HG02943 (cell line): ENCODE results near the gene SELENOV.

Experiments used
- ATAC-seq: cut with Tn5 transposase; IDR thresholded peaks from one replicate; pipeline ENCODE4 v1.9.1; 2021; ENCODE audit warnings: mild to moderate bottlenecking, low read depth, moderate library complexity; ENCODE audit not compliant: unreplicated experiment

The SELENOV gene

GRCh38 chr19:39492788-39493187, 22.2 kb upstream of the SELENOV start:
- no peak for ATAC-seq

DNA sequence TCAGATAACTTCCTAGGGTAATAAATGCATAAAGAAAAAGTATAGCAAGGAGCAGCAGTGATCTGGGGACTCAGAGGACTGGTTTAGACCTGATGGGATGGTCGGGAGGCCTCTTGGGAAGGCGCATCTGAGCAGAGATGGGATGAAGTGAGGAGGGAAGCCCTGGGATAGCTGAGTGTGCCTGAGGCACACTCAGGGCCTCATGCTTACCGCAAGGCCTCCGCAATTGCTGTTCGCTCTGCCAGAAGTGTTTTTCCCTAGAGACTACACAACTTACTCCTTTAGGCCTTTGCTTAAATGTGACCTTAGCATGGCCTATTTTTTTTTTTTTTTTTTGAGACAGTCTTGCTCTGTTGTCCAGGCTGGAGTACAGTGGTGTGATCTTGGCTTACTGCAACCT, 20.3 kb upstream of the SELENOV start:
- no peak for ATAC-seq

DNA sequence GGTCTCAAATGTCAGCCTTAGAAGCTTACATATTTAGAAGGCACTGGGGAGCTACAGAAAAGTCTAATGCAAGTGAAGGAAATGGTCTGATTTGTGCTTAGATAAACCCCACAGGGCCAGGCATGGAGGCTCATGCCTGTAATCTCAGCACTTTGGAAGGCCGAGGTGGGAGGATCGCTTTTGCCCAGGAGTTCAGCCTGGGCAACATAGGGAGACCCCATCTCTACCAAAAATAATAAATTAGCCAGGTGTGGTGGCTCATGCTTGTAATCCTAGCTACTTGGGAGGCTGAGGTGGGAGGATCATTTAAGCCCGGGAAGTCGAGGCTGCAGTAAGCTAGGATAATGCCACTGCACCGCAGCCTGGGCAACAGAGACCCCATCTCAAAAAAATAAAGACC, 18.9 kb upstream of the SELENOV start:
- ATAC-seq: no peak

GRCh38 chr19:39497701-39497995, 17.3 kb upstream of the SELENOV start:
- ATAC-seq: no peak

DNA sequence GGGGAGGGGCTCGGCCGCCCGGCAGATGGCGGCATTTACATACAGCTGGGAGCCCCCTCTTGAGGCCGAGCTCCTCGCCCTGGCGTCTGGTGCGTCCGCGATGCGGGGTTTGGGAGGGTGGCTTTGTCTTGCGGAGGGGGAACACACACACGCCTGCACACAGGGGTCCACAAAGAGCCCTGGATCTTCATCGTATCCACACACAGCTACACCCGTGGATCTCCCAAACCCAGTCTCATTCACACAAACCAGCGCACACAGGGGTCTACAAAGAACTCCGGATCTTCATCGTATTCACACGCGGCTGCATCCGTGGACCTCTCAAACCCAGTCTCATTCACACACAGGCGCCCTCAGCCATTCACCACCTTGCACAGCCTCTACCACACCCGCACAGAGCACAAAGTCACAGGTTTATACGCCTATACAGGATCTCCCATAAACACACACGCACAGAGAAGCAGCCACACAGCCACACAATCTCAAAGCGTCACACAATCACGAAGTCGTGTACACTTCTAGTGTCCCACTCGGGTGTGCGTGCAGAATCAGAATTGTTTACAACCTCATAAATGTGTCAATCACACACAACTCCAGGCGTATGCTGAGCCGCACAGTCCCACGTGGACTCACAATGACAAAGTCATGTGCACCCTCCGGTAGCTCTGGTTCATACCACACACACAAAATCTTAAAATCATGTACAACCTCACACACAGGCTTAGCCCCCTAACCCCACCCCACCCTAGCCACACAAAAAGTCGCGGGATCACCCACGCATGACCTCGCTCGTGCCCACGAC, 16.7 kb upstream of the SELENOV start:
- no peak for ATAC-seq

DNA sequence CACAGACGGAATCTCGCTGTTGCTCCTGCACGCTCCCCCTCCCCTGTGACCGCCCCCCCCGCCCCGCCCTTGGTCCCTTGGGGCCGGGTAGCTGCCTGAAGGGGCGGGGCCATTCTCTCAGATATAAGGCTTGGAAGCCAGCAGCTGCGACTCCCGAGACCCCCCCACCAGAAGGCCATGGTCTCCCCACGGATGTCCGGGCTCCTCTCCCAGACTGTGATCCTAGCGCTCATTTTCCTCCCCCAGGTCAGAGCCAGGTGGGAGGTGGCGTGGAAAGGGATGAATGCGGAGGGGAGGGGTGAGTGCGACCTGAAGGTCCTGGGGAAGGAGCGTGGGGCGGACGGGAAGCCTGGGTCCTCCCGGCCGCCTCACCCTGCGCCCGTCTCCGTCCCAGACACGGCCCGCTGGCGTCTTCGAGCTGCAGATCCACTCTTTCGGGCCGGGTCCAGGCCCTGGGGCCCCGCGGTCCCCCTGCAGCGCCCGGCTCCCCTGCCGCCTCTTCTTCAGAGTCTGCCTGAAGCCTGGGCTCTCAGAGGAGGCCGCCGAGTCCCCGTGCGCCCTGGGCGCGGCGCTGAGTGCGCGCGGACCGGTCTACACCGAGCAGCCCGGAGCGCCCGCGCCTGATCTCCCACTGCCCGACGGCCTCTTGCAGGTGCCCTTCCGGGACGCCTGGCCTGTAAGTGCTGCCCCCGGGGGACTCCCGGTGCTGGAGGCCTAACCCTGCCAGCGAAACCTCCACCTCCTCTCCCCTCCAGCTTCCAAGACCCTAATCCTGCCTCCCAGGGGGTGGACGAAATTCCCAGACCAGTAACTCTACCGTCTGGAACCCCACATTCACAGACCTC, 15.9 kb upstream of the SELENOV start, which contains the start of gene DLL3:
DLL3 (plus strand) TSS at position 150 of the 845 bp plus-strand sequence; CDS start at position 178, 28 bp downstream.
- ATAC-seq: no peak

- ATAC-seq: no peak
These were observed 15.0 kb upstream of the SELENOV start for GRCh38 chr19:39499932-39500331.

- no peak for ATAC-seq
These were observed 14.4 kb upstream of the SELENOV start for GRCh38 chr19:39500543-39500942.

GRCh38 chr19:39501340-39501739, 13.6 kb upstream of the SELENOV start:
- no peak for ATAC-seq

GRCh38 chr19:39502640-39503417, 12.1 kb upstream of the SELENOV start:
- no peak for ATAC-seq

GRCh38 chr19:39506598-39506943, 8.4 kb upstream of the SELENOV start:
- ATAC-seq: no peak

DNA sequence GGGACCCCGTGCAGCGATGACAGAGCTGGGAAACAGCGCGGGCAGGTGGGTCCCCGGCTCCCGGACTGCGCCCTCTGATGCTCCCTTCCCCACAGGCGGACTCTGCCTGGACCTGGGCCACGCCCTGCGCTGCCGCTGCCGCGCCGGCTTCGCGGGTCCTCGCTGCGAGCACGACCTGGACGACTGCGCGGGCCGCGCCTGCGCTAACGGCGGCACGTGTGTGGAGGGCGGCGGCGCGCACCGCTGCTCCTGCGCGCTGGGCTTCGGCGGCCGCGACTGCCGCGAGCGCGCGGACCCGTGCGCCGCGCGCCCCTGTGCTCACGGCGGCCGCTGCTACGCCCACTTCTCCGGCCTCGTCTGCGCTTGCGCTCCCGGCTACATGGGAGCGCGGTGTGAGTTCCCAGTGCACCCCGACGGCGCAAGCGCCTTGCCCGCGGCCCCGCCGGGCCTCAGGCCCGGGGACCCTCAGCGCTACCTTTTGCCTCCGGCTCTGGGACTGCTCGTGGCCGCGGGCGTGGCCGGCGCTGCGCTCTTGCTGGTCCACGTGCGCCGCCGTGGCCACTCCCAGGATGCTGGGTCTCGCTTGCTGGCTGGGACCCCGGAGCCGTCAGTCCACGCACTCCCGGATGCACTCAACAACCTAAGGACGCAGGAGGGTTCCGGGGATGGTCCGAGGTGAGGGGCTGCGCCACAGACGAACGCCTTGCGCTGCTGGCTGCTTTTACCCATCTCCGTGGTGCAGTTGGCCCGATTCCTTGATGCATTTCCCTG, 7.8 kb upstream of the SELENOV start:
- no peak for ATAC-seq

DNA sequence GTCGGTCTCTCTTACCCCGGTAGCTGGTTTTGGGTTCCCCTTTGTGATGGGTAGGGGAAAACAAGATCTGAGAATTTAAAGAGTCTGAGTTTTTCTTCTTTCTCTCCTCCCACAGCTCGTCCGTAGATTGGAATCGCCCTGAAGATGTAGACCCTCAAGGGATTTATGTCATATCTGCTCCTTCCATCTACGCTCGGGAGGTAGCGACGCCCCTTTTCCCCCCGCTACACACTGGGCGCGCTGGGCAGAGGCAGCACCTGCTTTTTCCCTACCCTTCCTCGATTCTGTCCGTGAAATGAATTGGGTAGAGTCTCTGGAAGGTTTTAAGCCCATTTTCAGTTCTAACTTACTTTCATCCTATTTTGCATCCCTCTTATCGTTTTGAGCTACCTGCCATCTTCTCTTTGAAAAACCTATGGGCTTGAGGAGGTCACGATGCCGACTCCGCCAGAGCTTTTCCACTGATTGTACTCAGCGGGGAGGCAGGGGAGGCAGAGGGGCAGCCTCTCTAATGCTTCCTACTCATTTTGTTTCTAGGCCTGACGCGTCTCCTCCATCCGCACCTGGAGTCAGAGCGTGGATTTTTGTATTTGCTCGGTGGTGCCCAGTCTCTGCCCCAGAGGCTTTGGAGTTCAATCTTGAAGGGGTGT, 7.1 kb upstream of the SELENOV start:
- ATAC-seq: no peak

DNA sequence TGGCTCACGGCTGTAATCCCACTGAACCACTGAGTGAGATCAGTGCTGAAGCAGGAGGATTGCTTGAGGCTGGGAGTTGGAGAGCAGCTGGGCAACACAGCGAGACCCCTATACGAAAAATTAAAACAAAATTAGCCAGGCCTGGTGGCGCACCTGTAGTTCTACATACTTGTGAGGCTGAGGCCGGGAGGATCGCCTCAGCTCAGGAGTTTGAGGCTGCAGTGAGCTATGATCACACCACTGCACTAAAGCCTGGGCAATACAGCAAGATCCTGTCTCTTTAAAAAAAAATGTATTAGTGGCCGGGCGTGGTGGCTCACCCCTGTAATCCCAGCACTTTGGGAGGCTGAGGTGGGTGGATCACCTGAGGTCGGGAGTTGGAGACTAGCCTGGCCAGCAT, 6.3 kb upstream of the SELENOV start:
- no peak for ATAC-seq

- no peak for ATAC-seq
These were observed 5.7 kb upstream of the SELENOV start for GRCh38 chr19:39509233-39509632.

GRCh38 chr19:39512988-39513387, 2.0 kb upstream of the SELENOV start:
- ATAC-seq: no peak

GRCh38 chr19:39515551-39516191, 732 bp downstream of the SELENOV start:
- no peak for ATAC-seq

- ATAC-seq: no peak
These were observed 1.3 kb downstream of the SELENOV start for GRCh38 chr19:39516270-39516669.

- no peak for ATAC-seq
These were observed 2.5 kb downstream of the SELENOV start for GRCh38 chr19:39517432-39517831.
